GM18511 (cell line): ENCODE data around the gene UNC5B.

Source experiments
- ATAC-seq: cut with Tn5 transposase; IDR thresholded peaks from one replicate; pipeline ENCODE4 v1.9.1; 2021; ENCODE audit warnings: mild to moderate bottlenecking, moderate library complexity; ENCODE audit not compliant: unreplicated experiment

Gene UNC5B

GRCh38 chr10:71279590-71280170 is 67.3 kb downstream of the UNC5B start:
- ATAC-seq, result no peak

DNA sequence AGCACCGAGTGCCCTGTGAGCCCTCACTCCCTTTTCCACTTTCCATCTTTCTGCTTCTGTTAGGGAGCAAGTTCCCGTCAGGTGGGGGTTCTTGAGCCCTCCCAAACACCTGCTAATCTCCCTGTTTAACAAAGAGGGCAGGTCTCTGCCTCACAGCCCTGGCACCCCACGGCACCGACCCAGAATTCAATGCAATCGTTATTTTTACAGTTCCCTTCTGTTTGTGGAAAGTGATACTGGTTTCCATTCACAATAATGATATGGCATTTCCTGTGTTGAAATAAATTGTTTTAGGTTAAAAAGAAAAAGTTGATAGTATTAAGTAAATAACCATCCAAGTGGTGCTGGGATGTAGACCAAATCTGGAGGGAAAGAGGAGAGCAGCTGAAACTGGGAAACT is 67.8 kb downstream of the UNC5B start:
- no peak for ATAC-seq

- no peak for ATAC-seq
Observed at GRCh38 chr10:71280825-71281224, 68.5 kb downstream of the UNC5B start.

- no peak for ATAC-seq
Observed at GRCh38 chr10:71281646-71282322, 69.4 kb downstream of the UNC5B start.

DNA sequence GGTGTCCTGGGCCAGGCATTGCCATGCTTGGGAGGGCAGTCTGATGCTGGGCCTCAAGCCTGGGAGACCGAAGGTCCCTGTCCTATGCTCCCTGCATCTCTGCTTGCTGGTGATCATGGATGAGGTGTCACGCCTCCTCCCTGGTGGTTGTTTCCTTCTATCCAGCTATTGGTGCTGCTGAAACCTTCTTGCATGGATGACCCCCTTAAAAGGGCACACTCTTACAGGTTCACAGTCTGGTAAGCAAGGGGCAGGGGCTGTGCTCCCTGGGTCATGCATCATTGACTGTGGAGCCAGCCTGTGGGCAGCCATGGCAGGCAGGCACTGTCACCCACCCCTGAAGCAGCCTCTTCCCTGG is 69.9 kb downstream of the UNC5B start:
- no peak for ATAC-seq

DNA sequence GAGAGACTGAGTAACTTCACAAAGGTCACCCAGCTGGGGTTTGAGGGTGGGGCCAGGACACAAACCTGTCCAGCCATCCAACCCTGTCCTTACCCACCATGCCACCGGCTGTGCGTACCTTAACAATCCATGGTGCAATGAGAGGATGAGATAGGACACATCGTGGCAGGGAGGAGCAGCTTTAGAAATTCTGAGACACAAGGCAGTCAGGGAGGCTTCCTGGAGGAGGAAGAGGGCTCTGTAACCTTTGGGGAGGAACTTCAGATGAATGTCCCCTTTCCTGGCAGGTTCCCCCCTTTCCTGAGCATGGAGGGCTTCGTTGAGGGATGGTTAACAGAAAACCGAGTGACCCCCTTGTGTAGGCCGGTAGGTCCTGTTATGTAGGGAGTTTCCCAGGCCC is 71.0 kb downstream of the UNC5B start:
- no peak for ATAC-seq

- ATAC-seq, result no peak
Observed at GRCh38 chr10:71283876-71284275, 71.5 kb downstream of the UNC5B start.

GRCh38 chr10:71284544-71285179 is 72.3 kb downstream of the UNC5B start:
- no peak for ATAC-seq

DNA sequence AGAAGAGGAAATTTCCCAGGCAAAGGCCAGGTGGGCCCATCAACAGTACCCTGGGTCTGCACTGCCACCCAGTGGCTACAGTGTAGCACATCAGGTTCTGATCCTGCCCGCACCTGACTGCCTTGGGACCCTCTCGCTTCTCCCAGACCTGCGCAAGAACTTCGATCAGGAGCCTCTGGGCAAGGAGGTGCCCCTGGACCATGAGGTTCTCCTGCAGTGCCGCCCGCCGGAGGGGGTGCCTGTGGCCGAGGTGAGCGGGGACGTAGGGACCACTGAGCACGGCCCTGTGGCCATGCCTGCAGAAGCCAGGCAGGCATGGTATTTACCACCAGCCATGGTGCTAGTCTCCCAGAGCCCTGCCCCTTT is 72.8 kb downstream of the UNC5B start:
- no peak for ATAC-seq

- ATAC-seq, result no peak
Observed at GRCh38 chr10:71285986-71286385, 73.6 kb downstream of the UNC5B start.

- no peak for ATAC-seq
Observed at GRCh38 chr10:71286521-71287294, 74.3 kb downstream of the UNC5B start.

DNA sequence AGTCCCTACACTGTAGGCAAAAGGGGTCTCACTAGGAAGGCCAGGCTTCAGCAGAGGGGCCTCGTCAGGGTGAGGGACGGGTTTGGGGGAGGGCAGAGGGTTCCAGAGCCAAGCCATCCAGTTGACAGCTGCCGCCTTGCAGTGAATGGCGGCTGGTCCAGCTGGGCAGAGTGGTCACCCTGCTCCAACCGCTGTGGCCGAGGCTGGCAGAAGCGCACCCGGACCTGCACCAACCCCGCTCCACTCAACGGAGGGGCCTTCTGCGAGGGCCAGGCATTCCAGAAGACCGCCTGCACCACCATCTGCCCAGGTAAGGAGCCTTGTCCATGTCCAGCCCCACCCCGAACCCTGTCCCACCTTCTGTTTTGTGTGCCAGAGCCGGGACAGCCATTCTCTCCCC is 75.1 kb downstream of the UNC5B start:
- ATAC-seq, result no peak

- ATAC-seq, result no peak
Observed at GRCh38 chr10:71288461-71288860, 76.1 kb downstream of the UNC5B start.

DNA sequence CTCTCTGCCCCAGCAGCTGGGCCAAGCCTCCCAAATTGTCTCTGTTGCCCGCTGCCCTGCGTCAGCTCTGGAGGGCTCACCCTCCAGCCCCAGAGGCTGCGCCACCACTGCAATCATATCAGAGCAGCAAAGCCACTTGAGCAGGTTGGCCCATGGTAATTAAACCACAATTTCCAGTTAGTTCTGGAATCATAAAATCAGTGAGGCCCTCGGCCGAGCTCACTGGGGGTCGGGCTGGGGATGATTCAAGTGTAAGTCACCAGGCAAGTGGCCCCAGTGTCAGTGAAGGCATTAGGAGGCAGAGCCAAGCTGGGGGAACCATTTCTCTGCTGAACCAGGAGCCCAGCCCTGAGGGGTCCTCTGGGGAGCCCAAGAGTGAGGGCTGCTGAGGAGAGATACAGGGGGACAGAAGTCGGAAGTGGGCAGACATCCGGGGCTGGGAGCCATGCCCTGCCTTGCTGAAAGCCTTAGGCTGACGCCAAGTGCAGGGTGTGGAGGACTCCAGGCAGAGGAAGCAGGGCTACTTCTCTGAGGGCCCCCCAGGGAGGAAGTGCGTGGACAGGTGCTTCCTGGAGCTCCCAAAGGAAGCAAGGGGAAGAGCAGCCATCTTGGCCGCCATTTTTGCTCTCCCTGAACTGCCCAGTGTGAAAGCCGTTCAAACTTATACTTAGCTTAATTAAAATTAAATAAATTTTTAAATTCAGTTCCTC is 77.2 kb downstream of the UNC5B start:
- no peak for ATAC-seq

GRCh38 chr10:71290331-71290730 is 78.0 kb downstream of the UNC5B start:
- no peak for ATAC-seq

DNA sequence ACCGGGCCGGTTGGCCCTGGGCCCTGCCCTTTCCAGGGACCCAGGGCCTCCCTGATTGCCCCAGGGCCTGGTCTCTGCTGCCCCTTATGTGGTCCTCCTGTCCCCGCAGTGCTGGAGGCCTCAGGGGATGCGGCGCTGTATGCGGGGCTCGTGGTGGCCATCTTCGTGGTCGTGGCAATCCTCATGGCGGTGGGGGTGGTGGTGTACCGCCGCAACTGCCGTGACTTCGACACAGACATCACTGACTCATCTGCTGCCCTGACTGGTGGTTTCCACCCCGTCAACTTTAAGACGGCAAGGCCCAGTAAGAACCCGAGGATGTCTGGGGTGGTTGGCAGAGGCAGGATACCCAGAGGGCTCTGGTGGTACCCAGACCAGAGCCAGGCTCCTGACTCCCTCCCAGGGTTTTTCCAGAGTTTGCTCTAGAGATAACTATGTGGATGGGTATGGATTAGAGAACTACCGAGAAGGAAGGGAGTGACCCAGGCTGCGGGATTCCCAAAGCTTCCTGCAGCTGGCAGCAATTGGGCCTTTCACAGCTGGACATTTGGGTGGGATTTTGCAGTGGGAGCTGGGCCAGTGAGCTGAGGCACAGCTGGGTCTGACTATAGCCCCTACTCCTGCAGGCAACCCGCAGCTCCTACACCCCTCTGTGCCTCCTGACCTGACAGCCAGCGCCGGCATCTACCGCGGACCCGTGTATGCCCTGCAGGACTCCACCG is 78.6 kb downstream of the UNC5B start:
- ATAC-seq, result no peak

DNA sequence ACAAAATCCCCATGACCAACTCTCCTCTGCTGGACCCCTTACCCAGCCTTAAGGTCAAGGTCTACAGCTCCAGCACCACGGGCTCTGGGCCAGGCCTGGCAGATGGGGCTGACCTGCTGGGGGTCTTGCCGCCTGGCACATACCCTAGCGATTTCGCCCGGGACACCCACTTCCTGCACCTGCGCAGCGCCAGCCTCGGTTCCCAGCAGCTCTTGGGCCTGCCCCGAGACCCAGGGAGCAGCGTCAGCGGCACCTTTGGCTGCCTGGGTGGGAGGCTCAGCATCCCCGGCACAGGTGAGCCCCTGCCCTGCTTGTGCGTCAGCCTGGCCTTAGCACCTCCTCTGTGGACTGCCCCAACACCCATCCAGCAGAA is 79.1 kb downstream of the UNC5B start:
- no peak for ATAC-seq

- ATAC-seq, result no peak
Observed at GRCh38 chr10:71292624-71293445, 80.5 kb downstream of the UNC5B start.

DNA sequence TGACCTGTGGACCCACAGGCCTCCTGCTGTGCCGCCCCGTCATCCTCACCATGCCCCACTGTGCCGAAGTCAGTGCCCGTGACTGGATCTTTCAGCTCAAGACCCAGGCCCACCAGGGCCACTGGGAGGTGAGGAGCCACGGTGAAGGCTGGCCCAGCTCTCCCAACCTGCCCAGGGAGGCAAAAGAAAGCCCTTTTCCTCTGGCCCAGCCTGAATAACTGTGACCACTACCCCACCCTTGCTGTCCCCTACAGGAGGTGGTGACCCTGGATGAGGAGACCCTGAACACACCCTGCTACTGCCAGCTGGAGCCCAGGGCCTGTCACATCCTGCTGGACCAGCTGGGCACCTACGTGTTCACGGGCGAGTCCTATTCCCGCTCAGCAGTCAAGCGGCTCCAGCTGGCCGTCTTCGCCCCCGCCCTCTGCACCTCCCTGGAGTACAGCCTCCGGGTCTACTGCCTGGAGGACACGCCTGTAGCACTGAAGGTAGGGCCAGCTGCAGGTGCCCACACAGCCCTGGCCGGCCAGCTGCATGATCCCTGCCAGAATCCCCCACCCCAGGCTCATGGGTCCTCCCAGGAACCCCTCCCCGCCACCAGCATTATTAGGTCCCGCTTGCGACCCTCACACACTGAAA is 81.2 kb downstream of the UNC5B start:
- no peak for ATAC-seq
